ENCODE results near the gene PRDX1.

DNA sequence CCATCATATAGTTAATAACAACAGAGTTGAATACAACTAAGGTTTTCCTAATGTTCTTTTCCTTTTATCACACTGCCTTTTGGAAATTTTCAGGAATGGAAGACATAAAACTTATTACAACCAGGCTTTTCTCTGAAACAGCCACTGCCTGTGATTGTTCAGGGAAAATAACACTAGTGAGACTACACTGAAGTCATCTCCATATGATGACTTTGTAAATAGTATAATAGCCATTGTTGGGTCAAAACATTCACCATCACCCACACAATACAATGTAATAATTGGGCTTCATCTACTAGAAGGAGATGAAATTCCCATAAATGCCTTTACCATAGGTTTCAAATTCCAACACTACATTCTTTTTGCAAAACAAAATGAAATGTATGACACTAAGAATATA, 35.7 kb downstream of the PRDX1 start:
- no peak for TF ChIP-seq POLR2A (IDR thresholded peaks at IDR 0.05; ENCODE audit: extremely low read depth, insufficient read length)
- TF ChIP-seq, protein P1, sequence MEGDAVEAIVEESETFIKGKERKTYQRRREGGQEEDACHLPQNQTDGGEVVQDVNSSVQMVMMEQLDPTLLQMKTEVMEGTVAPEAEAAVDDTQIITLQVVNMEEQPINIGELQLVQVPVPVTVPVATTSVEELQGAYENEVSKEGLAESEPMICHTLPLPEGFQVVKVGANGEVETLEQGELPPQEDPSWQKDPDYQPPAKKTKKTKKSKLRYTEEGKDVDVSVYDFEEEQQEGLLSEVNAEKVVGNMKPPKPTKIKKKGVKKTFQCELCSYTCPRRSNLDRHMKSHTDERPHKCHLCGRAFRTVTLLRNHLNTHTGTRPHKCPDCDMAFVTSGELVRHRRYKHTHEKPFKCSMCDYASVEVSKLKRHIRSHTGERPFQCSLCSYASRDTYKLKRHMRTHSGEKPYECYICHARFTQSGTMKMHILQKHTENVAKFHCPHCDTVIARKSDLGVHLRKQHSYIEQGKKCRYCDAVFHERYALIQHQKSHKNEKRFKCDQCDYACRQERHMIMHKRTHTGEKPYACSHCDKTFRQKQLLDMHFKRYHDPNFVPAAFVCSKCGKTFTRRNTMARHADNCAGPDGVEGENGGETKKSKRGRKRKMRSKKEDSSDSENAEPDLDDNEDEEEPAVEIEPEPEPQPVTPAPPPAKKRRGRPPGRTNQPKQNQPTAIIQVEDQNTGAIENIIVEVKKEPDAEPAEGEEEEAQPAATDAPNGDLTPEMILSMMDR (IDR thresholded peaks at IDR 0.05; ENCODE audit: low read depth, low read length) = no peak
- TF ChIP-seq, protein P2, sequence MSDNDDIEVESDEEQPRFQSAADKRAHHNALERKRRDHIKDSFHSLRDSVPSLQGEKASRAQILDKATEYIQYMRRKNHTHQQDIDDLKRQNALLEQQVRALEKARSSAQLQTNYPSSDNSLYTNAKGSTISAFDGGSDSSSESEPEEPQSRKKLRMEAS (IDR thresholded peaks at IDR 0.05; ENCODE audit: low read depth, low read length) = no peak
